ENCODE data around the gene ZER1. TPM values are rescaled to one million over a fixed set of nuclear protein-coding genes. Genes with fewer than 3 reads are reported as not detected.

ZER1 gene
- total RNA-seq (100 to 1,000 TPM in 1 of 5 donors, 10 to 100 TPM in 4; 25.5 to 214 (median 68.3) TPM), polyA plus RNA-seq (10 to 100 TPM; 16.3 to 19.2 (median 18.8) TPM)
- long read RNA-seq, donor 1, full-length matches to known transcripts = 1 of 1 reads
- long read RNA-seq, donor 1, partial matches to known transcripts = 0 of 1 reads
- long read RNA-seq, donor 1, other reads (novel, unspliced or antisense) = 0 of 1 reads
- long read RNA-seq, donor 2, full-length matches to known transcripts = 1 of 1 reads
- long read RNA-seq, donor 2, partial matches to known transcripts = 0 of 1 reads
- long read RNA-seq, donor 2, other reads (novel, unspliced or antisense) = 0 of 1 reads
- long read RNA-seq, donor 3, full-length matches to known transcripts = 1 of 1 reads
- long read RNA-seq, donor 3, partial matches to known transcripts = 0 of 1 reads
- long read RNA-seq, donor 3, other reads (novel, unspliced or antisense) = 0 of 1 reads
- long read RNA-seq, donor 4 = 0 reads
- long read RNA-seq, donor 5, full-length matches to known transcripts = 1 of 1 reads
- long read RNA-seq, donor 5, partial matches to known transcripts = 0 of 1 reads
- long read RNA-seq, donor 5, other reads (novel, unspliced or antisense) = 0 of 1 reads
- long read RNA-seq, donor 6, full-length matches to known transcripts = 4 of 22 reads
- long read RNA-seq, donor 6, partial matches to known transcripts = 11 of 22 reads
- long read RNA-seq, donor 6, other reads (novel, unspliced or antisense) = 7 of 22 reads
- long read RNA-seq, donor 7, full-length matches to known transcripts = 2 of 15 reads
- long read RNA-seq, donor 7, partial matches to known transcripts = 13 of 15 reads
- long read RNA-seq, donor 7, other reads (novel, unspliced or antisense) = 0 of 15 reads
- long read RNA-seq, donor 8, full-length matches to known transcripts = 4 of 4 reads
- long read RNA-seq, donor 8, partial matches to known transcripts = 0 of 4 reads
- long read RNA-seq, donor 8, other reads (novel, unspliced or antisense) = 0 of 4 reads
- long read RNA-seq, donor 9, partial matches to known transcripts = 10 of 11 reads
- long read RNA-seq, donor 9, other reads (novel, unspliced or antisense) = 0 of 11 reads
- long read RNA-seq, donor 10, full-length matches to known transcripts = 1 of 7 reads
- long read RNA-seq, donor 10, partial matches to known transcripts = 6 of 7 reads
- long read RNA-seq, donor 10, other reads (novel, unspliced or antisense) = 0 of 7 reads

GRCh38 chr9:128771745-128772519 is at the start of gene ZER1:
Gene ZER1 (minus strand): TSS chr9:128771927. CDS start chr9:128755565, 16,362 bp downstream.
- WGBS, 5 donors = 0 to 1% (median 1%) methylated on average over 47 to 72 of the region's 72 CpGs
- peaks cover 0 to 13% (median 9%) of the 10 kb centered on the region in 4 donors for H3K36me3 ChIP-seq
- intact Hi-C loops (cut with DNase I; ENCODE audit: low total_unique reads) = no loop called here

DNA sequence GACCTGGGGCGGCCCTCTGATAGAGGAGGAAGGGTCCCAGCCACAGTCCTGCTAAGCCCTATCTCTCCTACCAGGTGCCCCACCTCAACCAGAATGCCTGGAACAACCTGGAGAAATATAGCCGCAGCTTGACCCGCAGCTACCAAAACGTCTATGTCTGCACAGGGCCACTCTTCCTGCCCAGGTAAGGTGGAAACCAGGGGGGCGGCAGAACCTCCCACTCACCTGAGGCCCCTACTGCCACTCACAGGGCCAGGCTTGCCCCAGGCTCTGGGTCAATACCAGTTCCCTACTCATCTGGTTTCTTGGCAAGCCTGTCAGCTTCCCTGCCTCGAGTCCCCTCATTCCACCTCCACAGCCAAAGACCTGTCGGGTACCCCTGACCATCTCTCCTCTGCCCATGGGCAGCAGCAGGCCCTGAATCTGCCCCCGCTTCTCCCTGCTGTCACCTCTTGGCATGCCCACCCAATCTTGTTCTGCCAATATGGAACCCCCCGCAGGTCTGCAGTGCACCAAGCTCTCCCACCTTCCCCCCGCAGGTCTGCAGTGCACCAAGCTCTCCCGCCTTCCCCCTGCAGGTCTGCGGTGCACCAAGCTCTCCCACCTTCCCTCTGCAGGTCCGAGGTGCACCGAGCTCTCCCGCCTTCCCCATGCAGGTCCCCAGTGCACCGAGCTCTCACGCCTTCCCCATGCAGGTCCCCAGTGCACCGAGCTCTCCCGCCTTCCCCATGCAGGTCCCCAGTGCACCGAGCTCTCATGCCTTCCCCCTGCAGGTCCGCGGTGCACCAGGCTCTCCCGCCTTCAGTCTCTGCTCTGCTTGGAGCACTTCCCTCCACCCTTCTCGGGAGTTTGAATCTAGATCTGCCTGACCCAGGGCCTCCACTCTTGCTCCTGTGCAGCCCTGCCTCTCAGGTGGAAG is 49.2 kb upstream of the ZER1 start:
- no peak for DNase-seq
- Histone ChIP-seq H3K4me1 (peaks cover 16 to 44% (median 32%) of the 10 kb centered on the region in 4 donors), H3K9me3 (no peaks in the 10 kb centered on the region), H3K27ac (peak overlapping the region in 1 of 5 donors; percentile 90), H3K27me3 (no peaks in the 10 kb centered on the region), H3K36me3 (peaks cover 30 to 55% (median 51%) of the 10 kb centered on the region in 4 donors), H3K4me3 (no peak overlapping the region)
- 81 to 87% (median 85%) methylated on average over 23 to 24 of the region's 24 CpGs for WGBS, 5 donors
- TF ChIP-seq POLR2AphosphoS5 (IDR thresholded peaks at IDR 0.05) (no peak), EP300 (IDR thresholded peaks at IDR 0.05) (no peak), CTCF (IDR thresholded peaks at IDR 0.05) (no peak), POLR2A (IDR thresholded peaks at IDR 0.05) (no peak)
- intact Hi-C loops (cut with DNase I; ENCODE audit: low total_unique reads) = no loop called here

More at GRCh38 chr9:128771745-128772519, at the start of gene ZER1:
- H3K4me3 ChIP-seq = peak within 1 kb of the TSS; percentile 69 to 97 (median 96)
- TF ChIP-seq EP300 (IDR thresholded peaks at IDR 0.05) = no peak
- peak in 1 of 4 donors; percentile 27 for TF ChIP-seq POLR2A (IDR thresholded peaks at IDR 0.05)
- TF ChIP-seq POLR2AphosphoS5 (IDR thresholded peaks at IDR 0.05) = peak; percentile 75 to 92 (median 76)
- TF ChIP-seq CTCF (IDR thresholded peaks at IDR 0.05) = no peak
- H3K9me3 ChIP-seq = peaks cover 0 to 9% (median 3%) of the 10 kb centered on the region in 4 donors
- peak within 1 kb of the TSS; percentile 91 to 94 (median 94) for H3K27ac ChIP-seq
- peaks cover 13 to 42% (median 35%) of the 10 kb centered on the region in 4 donors for H3K4me1 ChIP-seq
- DNase-seq = peak; percentile 97 to 98
- H3K27me3 ChIP-seq = no peaks in the 10 kb centered on the region

GRCh38 chr9:128819716-128820664 is 48.3 kb upstream of the ZER1 start:
- intact Hi-C loops (cut with DNase I; ENCODE audit: low total_unique reads) = no loop called here
- peak overlapping the region; percentile 66 to 84 (median 72) for H3K4me3 ChIP-seq
- peak overlapping the region in 2 of 5 donors; percentile 86 to 90 for H3K27ac ChIP-seq
- peak in 1 of 2 donors; percentile 84 for DNase-seq
- no peaks in the 10 kb centered on the region for H3K27me3 ChIP-seq
- WGBS, 5 donors = 65 to 70% (median 65%) methylated on average over 13 to 18 of the region's 18 CpGs
- TF ChIP-seq POLR2AphosphoS5 (IDR thresholded peaks at IDR 0.05) (peak in 2 of 3 donors; percentile 25 to 32), EP300 (IDR thresholded peaks at IDR 0.05) (no peak)
- peaks cover 25 to 45% (median 42%) of the 10 kb centered on the region in 4 donors for H3K36me3 ChIP-seq
- no peaks in the 10 kb centered on the region for H3K9me3 ChIP-seq
- peaks cover 16 to 44% (median 32%) of the 10 kb centered on the region in 4 donors for H3K4me1 ChIP-seq
